Tibial nerve (tissue), 3 donors: ENCODE data around the gene CLNK.

ENCODE experiments used
- POLR2A ChIP-seq, 2 donors: fragments of 450-650 bp; IDR thresholded peaks; one replicate each; pipeline ENCODE4 v1.6.1; 2017; ENCODE audit warnings: antibody characterized with exemption in 2 of 2, mild to moderate bottlenecking in 2 of 2, moderate library complexity in 2 of 2
- TF ChIP-seq, protein P1 (sequence below), 5 experiments: fragments of 200-600 bp in 3 of 5; fragments of 450-650 bp in 2 of 5; sonication (generic) in 3 of 5; IDR thresholded peaks; one replicate each; pipeline ENCODE4 v1.5.1; 2016 to 2019; ENCODE audit warnings: antibody characterized with exemption in 5 of 5, mild to moderate bottlenecking in 3 of 5, moderate library complexity in 2 of 5

- TF ChIP-seq, protein P1, sequence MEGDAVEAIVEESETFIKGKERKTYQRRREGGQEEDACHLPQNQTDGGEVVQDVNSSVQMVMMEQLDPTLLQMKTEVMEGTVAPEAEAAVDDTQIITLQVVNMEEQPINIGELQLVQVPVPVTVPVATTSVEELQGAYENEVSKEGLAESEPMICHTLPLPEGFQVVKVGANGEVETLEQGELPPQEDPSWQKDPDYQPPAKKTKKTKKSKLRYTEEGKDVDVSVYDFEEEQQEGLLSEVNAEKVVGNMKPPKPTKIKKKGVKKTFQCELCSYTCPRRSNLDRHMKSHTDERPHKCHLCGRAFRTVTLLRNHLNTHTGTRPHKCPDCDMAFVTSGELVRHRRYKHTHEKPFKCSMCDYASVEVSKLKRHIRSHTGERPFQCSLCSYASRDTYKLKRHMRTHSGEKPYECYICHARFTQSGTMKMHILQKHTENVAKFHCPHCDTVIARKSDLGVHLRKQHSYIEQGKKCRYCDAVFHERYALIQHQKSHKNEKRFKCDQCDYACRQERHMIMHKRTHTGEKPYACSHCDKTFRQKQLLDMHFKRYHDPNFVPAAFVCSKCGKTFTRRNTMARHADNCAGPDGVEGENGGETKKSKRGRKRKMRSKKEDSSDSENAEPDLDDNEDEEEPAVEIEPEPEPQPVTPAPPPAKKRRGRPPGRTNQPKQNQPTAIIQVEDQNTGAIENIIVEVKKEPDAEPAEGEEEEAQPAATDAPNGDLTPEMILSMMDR (IDR thresholded peaks at IDR 0.05): no peak
- no peak for TF ChIP-seq POLR2A (IDR thresholded peaks at IDR 0.05)
Observed at GRCh38 chr4:10482913-10483312, 201.7 kb downstream of the CLNK start.
